HL-60/S4 treated with retinoic acid at 250 ng/mL for 4 days and 3 days (cell line): ENCODE measurements around the gene APBB1IP.
"Not testable (repeated sequence)": the region's sequence is repeated elsewhere in the genome, so short reads cannot be mapped to it uniquely, and the experiment has no call there.

Experiments used
- in situ Hi-C: fragments of 300-500 bp; cut with MboI; formaldehyde crosslinking; loops from 2 replicates; pipeline ENCODE4 v1.7.0; 2022; ENCODE audit warnings: low sequenced_read_pairs

APBB1IP gene

DNA sequence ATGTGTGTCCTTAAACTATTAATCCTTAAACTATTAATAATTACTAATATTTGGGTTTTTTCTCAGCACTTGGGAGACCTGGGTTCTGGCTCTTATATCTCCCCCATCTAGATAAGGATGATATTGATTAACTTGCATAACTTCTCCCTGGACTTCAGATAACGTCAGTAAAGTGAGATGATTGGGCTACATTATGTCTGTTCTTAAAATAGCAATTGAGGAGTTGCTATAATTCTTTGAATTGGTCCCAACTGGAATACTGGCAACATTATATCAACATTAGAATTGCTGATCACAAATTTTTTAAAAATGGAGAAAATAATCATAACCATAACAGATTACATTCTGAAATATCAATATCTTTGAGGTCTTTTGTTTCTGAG, 1.9 kb downstream of the APBB1IP start:
- in situ Hi-C loops, result no loop called here

DNA sequence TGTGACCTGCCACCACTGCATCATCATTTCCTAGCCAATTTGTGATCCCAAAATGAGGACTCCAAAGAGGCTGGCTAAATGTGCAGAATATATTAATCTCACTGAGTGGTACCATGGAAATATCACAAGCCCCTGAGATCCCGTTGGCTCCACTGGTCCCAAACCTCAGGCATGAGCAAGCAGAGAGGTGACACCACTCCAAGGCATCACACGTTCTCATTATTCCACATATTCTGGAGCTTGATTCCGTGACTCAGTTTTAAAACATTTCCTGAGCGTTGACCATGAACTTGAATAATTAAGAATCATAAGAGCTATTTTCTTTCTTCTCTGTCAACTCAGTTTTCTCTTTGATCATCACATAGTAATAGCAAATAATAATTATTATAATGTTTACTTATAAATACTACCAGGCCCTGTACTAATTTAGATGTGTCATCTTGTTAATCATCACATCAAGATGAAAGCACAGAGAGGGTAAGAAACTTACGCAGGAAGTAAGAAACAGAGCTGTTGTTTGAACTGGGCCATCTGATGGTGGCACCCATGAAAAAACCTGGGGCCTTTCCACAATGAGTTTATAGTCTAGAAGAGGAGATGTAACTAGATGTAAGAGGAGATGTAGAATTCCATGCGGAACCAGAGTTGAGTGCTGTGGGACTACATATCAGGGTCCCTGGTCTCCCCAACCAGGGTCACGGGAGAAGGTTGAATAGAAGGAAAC, 3.5 kb downstream of the APBB1IP start:
- in situ Hi-C loops, result no loop called here

DNA sequence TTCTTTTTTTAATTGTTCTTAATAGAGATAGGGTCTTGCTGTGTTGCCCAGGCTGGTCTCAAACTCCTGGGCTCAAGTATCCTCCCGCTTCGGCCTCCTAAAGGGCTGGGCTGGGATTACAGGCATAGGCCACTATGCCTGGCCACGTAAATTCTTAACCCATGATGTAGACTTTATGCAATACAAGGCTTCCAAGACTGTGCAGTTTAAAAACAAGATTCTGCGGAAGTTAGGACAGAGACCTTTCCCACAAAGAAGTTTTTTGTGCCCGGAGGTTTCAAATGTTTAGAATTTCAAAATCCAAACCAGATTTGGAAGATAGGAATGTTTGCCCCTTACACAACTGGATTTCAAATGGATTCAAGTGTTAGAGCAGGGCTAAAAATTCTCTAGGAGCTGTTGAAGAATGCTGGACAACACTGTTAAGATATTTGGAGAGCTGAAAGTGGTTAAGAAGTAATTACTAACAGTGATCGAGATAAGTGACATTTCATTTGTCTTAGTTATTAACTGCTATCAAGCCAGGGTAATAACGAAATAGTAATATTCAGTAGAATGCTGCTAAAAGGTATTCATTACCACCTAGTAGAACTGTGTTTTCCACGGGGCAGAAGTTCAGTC, 7.4 kb downstream of the APBB1IP start:
- in situ Hi-C loops, result no loop called here

DNA sequence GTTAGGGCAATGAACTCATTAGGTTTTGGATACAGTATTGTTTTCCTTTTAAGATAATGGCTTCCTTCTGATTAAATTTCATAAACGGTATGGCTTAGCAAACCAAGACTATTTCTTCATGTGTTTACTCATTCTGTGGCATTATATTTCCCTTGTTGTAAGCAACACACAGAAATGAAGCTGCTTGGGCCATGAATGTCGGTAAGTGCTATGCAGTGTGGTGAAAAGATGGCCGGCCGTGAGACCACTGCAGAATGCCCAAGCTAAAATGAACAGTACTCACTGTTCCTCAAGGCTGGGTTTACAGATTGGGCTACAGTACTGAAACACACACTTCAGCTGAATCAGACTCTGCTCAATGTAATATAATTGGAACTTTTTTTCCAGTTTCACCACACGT, 8.1 kb downstream of the APBB1IP start:
- in situ Hi-C loops, result no loop called here

DNA sequence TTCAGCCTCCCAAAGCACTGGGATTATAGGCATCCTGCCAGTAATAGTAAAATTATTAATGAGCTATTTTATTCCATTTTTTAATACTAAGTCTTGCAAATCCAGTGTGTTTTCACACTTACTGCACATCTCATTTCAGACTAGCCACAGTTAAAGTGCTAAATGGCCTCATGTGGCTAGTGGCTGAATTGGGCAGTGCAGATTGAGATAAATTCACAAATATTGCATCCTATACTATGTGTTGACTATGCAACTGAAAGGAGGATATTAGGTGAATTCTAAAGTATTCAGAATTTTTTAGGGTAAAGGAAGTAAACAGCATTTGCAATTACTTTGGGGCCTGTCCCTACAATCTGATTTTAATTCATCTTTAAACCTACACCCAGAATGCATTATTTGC, 10.2 kb downstream of the APBB1IP start:
- in situ Hi-C loops, result no loop called here

DNA sequence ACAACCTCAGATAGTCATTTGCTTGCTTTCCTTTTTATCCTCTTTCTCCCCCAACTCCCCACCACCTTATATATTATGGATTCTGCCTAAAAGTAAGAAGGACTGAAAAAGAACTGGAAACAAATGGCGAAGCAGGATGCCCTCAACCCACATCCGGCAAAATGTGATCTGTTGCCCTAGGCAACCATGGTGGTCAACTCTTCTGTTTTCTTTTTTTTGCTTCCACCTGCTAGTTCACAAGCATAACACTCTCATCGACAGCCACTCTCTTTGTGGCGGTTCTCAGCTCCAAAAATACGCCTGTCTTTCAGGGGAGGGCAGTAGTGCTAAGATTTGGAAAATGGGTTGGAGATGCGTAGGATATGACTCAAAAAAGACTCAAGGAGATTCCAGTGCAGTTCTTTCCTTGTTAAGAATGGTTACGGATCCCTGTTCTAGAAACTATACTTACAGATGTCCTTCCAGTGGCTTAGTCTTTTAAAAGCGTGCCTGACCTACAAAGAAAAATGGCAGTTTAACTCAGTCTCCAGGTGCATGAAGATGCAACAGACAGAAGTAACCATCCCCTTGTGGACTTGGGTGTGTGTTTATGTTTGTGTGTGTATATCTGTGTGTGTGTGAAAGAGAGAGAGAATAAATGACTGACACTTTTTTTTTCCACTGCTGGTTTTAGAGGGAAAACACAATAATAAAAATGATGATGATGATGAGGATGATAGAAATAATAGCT, 10.7 kb downstream of the APBB1IP start:
- in situ Hi-C loops, result no loop called here

DNA sequence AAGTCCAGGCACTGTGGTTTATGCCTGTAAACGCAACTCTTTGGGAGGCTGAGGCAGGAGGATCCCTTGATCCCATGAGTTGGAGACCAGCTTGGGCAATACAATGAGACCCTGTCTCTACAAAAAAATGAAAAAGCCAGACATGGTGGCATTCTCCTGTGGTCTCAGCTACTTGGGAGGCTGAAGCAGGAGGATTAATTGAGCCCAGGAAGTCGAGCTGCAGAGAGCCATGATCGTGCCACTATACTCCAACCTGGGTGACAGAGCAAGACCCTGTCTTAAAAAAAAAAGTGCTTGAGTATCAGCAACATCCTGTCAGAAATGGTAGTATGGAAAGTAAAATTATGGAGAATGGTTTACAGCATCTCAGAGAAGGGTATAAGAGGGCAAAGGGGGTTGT, 11.6 kb downstream of the APBB1IP start:
- in situ Hi-C loops, result no loop called here

DNA sequence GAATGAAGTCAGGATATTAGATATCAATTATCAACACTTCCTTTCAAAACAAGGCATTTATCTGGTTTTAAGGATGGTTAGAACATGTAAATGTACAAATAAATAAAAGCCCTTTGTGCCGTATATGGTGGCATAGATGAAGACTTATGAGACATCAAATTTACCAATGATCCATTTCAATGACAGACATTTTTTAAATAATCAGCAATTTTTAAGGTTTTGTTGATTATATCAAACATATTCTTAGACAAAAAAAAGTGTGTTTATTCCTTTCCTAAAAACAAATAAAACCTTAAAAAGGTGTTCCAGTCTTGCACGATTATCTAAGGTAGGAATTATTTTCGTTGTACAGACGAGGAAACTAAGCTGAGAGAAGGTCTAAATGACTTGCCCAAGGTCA, 13.8 kb downstream of the APBB1IP start:
- in situ Hi-C loops, result no loop called here

DNA sequence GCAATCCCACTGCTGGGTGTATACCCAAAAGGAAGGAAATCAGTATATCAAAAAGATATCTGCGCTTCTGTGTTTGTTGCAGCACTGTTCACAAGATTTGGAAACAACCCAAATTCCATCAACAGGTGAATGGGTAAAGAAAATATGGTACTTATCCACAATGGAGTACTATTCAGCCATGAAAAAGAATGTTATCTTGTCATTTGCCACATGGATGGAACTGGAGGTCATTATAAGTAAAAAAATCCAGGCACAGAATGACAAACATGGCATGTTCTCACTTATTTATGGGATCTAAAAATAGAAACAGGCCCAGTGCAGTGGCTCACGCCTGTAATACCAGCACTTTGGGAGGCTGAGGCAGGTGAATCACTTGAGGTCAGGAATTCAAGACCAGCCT, 15.7 kb downstream of the APBB1IP start:
- in situ Hi-C loops, result no loop called here

DNA sequence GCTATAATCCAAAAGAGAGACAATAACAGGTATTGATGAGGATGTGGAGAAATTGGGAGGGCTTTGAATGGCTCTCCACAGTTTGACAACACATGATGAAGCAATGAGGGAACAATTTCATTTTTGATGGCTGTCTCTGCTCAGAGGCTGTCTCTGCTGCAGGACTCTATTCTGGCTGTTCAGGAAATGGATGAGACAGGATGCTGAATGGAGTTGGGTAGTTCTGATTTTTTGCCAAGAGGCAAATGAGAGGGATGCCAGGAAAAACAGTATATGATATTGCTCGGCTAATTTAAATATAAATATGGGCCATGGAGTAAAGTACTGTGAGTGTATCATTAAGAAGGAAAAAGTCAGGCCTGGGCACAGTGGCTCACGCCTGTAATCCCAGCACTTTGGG, 16.8 kb downstream of the APBB1IP start:
- in situ Hi-C loops, result no loop called here

DNA sequence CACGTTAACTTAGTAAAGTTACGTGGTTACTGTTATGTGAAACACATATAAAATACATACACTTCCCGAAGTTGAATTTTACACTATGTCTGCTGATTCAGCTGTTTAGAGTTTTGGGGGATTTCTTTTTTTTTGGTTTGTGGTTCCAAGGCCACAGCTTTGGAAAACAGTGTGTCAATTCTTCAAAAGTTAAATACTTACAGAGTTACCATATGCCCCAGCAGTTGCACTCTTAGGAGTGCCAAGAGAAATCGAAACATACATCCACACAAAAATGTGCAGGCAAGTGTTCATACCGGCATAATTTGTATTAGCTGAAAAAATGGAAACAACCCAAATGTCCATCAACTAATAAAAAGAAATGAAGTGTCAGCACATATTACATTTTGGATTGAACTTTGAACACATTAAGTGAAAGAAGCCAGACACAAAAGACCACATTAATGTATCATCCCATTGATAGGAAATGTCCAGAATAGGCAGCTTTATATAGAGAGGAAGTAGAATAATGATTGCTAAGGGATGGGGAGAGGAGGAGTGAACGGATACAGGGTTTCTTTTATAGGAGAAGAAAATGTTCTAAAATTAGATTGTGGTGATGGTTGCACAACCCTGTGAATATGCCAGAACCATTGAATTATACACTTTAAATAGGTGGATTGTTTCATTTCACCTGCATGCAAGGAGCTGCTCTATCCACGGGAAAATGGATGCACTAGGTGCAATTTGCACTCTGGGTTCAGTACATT, 17.6 kb downstream of the APBB1IP start:
- in situ Hi-C loops, result no loop called here

DNA sequence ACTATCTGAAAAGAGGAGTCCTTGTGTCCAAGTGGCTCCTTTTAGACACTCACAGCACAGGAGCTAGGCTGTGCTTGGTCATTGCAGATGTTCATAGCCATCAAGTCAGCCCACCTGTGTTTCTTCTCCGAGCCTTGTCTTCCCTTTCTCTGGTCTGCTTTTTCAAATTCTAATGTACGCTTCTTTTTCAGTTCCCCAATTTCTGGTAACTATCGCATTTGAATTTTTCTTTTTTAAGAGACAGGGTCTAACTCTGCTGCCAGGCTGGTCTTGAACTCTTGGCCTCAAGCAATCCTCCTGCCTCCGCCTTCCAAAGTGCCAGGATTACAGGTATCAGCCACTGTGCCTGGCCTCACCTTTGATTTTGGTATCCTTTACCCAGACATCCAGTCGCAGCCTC, 18.9 kb downstream of the APBB1IP start:
- in situ Hi-C loops, result no loop called here

DNA sequence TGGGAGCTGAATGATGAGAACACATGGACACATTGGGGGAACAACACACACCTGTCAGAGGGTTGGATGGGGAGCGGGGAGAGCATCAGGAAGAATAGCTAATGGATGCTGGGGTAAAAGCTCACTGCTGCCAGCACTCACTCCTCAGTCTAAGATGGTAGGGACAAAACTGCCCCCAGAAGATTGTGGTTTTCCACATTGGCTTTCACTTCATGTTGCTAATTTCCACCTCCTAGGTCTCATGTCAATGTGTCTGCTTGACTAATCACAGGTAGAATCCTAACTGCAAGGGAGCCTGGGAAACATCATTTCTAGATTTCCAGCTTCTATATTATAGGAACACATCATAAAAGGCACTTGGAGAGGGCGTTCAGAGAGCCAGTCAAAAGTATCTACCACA, 22.6 kb downstream of the APBB1IP start:
- in situ Hi-C loops, result no loop called here

DNA sequence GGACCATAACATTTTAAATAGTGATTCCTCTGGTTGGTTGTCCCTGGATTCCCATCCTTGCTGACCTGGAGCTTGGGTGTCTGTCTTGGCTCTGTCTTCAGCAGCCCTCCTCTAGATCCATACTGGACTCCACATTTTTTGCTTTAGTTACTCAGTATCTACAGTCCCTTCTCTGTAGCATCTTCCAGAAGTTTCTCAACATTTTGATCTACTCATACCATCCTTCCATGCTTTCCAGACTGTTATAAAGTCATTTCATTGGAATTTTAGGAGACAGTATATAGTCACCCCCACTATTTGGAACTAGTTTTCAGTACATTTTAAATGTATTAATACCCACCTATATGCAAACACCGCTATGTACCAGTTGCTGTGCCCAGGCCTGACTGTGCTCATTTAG, 25.8 kb downstream of the APBB1IP start:
- in situ Hi-C loops, result no loop called here

DNA sequence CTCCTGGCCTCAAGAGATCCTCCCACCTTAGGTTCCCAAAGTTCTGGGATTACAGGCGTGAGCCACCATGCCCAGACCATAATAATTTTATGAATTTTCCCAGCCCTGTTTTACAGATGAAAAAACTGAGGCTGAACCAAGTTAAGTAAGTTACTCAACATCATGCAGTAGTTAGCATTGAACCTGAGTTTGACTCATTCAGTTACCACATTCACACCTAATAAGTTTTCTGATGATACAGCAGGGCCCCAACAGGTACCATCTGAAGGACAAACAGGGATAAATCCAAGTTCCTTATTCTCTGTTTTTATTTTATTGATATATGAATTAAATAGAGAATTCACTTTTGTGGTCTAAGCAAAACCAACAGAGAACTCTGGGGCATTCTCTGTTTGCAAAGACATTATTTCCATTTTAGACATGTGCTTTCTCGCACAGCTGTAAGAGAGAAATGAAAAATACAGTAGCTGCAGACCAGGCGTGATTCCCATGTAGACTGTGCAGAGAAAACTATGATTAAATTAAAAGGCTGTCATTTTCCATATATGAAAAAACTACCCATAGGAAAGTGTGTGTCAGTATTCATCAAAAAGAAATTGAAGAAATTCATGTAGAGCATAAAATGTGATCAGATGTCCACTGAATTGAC, 26.6 kb downstream of the APBB1IP start:
- in situ Hi-C loops, result no loop called here

DNA sequence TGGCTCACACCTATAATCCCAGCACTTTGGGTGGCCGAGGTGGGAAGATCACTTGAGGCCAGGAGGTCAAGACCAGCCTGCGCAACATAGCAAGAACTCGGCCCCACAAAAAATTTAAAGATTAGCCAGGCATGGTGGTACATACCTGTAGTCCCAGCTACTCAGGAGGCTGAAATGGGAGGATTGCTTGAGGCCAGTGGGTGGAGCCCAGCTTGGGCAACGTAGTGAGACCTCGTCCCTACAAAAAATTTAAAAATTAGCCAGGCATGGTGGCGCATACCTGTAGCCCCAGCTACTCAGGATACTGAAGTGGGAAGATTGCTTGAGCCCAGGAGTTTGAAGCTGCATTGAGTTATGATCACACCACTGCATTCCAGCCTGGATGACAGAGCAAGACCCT, 28.4 kb downstream of the APBB1IP start:
- in situ Hi-C loops, result not testable (repeated sequence)

DNA sequence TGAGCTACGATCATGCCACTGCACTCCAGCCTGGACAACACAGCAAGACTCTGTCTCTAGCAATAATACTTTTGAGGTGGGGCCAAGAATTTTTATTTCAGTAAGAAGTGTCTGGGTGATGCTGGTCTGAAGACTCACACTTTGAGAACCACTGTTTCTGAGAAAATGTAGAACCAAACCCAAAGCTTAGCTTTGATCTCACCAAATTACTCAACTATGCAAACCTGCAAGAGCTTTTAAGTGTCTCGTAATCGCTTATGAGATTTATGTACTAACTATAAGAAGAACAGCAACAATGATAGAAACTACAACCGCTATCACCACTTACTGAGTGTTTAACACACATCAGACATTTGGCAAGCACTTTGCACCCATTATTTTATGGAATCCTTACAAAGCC, 29.5 kb downstream of the APBB1IP start:
- in situ Hi-C loops, result no loop called here

DNA sequence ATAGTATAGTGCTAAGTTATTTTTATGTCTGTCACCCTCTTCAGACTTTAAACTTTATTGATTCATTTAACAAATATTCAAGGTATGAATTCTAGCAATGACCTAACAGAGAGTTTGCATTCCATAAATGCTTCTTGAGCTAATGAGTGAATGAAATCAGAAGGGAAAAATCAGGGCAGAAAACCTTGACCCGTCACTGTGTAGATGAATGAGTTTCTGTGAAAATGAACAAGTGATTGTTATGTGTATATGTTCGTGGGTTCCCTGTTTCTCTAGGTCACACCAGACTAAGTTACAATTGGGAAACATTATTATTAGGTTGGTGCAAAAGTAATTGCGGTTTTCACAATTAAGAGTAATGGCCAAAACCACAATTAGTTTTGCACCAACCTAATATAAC, 30.1 kb downstream of the APBB1IP start:
- in situ Hi-C loops, result no loop called here

DNA sequence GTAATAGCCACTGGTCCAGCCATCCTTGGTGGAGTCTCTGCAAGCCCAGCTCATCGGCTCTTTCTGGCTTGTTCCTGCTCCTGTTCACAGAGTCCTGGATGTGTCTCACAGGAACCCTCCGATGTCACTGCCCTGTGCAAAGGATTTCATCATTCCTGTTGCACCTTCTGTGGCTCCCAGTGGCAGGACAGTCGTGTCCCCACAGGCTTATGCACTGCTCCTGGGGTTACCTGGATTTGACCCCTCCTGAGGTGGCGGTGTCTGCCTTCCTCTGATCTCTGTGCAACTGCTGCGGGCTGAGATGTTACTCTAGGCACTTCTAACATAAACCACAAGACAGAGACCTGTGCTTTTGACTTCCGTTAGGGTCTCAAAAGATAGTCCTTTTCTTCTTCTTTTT, 30.6 kb downstream of the APBB1IP start:
- in situ Hi-C loops, result no loop called here

DNA sequence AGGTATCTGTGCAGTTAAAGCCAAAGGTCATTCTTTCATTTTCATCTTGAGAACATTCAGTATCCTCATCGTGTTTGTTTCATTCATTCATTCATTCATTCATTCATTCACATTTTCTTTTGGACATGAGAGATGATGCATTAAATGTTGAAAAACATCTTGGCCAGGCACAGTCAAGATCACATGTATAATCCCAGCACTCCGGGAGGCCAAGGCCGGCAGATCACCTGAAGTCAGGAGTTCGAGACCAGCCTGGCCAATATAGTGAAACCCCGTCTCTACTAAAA, 34.3 kb downstream of the APBB1IP start:
- in situ Hi-C loops, result no loop called here

DNA sequence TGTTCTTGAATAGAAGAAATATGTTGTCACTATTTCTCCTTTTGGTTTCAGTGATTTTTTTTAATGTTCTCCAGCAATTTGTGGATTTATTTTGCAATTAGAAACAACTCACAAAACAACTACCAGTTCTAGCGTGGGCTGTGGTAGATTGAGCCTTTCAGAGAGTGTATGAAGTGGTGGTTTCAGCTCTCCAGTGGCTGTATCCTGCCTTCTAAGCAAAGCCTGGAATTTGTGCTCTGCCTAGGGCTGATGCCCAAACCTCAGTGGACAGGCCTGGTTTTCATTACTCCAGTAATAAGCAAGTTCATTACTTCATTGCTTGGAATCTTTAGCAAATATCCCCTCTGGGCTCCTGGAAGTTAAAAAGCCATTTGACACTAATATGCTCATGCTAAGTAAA, 35.9 kb downstream of the APBB1IP start:
- in situ Hi-C loops, result no loop called here
